Adrenal gland (tissue), 12 donors: Measurements from ENCODE around the gene CREB3L1. TPM values are rescaled to one million over a fixed set of nuclear protein-coding genes. Genes with fewer than 3 reads are reported as not detected.

ENCODE experiments used
- DNase-seq, 7 donors: peaks; one replicate each; pipeline ENCODE4 v3.0.0-alpha.2; 2019 to 2020
- H3K27ac ChIP-seq, 5 donors: fragments of 200-600 bp; sonication (generic) in 4 of 5; 1 replicate in 3 of 5; 2 replicates in 2 of 5; pipeline versions ENCODE4 v1.5.1 to v1.8.0; 2016 to 2020; ENCODE audit warnings: mild to moderate bottlenecking in 1 of 5
- H3K27me3 ChIP-seq: fragments of 200-600 bp; 2 replicates; pipeline ENCODE4 v1.8.0; 2021
- H3K36me3 ChIP-seq, 2 donors: fragments of 200-600 bp; replicated peaks in 1 of 2; 1 replicate in 1 of 2; 2 replicates in 1 of 2; pipeline versions ENCODE4 v1.5.1 to v1.8.0; 2018 to 2022
- H3K4me1 ChIP-seq, 2 donors: fragments of 200-600 bp; replicated peaks in 1 of 2; 1 replicate in 1 of 2; 2 replicates in 1 of 2; pipeline versions ENCODE4 v1.5.1 to v1.8.0; 2018 to 2021
- H3K4me3 ChIP-seq, 4 donors: fragments of 200-600 bp; sonication (generic) in 3 of 4; one replicate each; pipeline ENCODE4 v1.5.1; 2016 to 2018
- H3K9me3 ChIP-seq, 3 donors: fragments of 200-600 bp; sonication (generic) in 1 of 3; replicated peaks in 1 of 3; 1 replicate in 2 of 3; 2 replicates in 1 of 3; pipeline versions ENCODE4 v1.5.1 to v1.8.0; 2016 to 2021
- CTCF ChIP-seq, 6 experiments: fragments of 450-650 bp in 4 of 6; fragments of 200-600 bp in 2 of 6; sonication (generic) in 1 of 6; IDR thresholded peaks; 1 replicate in 5 of 6; 2 replicates in 1 of 6; pipeline versions ENCODE4 v1.5.1 to v1.8.0; 2016 to 2021; ENCODE audit warnings: antibody characterized with exemption in 6 of 6, mild to moderate bottlenecking in 2 of 6, moderate library complexity in 1 of 6
- POLR2A ChIP-seq, 2 donors: fragments of 450-650 bp; IDR thresholded peaks; one replicate each; pipeline ENCODE4 v1.6.1; 2017; ENCODE audit warnings: antibody characterized with exemption in 2 of 2, mild to moderate bottlenecking in 2 of 2, moderate library complexity in 1 of 2
- WGBS, 4 donors: extraction: QIAGEN DNeasy Blood & Tissue Kit in 2 of 4; methylation state at CpG; one replicate each; pipeline versions ENCODE4 v1.1.5 to v1.1.7; 2013 to 2017; 5-methylcytosine and 5-hydroxymethylcytosine counted together
- intact Hi-C, 2 donors: fragments of 100-400 bp; cut with DNase I; formaldehyde crosslinking; loops; one replicate each; pipeline versions ENCODE4 v1.14.1 to v1.15.0; 2022 to 2023
- polyA plus RNA-seq, 3 donors: library from polyadenylated mRNA; stranded (reverse); fragments of 200-250 nt in 2 of 3; fragments of 350-450 nt in 1 of 3; fragmentation: Illumina TruSeq in 1 of 3; extraction: RNeasy Lipid Tissue Mini Kit (QIAGEN cat#74804) in 1 of 3; gene quantifications; one replicate each; pipeline ENCODE4 v1.2.3, GENCODE V29; 2013 to 2014
- total RNA-seq, 9 donors: library from RNA; depleted of rRNA in 4 of 9; stranded (reverse); fragments of >200 nt in 4 of 9; fragments of 120-200 nt in 1 of 9; fragmentation: NEBNext Ultra II Directional in 1 of 9; extraction: Animal tissue kit (Norgen Biotek cat#: 25700) in 1 of 9; gene quantifications; one replicate each; pipeline versions ENCODE4 v1.1.0 to v1.2.4, GENCODE V29; 2013 to 2023
- donor health status: healthy with polysubstance abuse.
- donor health status: Bipolar disorder and iron deficiency.
- donor health status: DM: yes; HTN: yes; CAD: no.
- donor health status: DM: no; HTN: no; CAD: no.
- donor health status: DM: no; HTN: no; CAD: no.
- donor health status: DM: yes; HTN: yes; CAD: no.

Gene CREB3L1
- total and polyA plus RNA-seq, 12 donors, result 5.4 to 31.7 (median 26.2) TPM

- H3K9me3 ChIP-seq, result no peaks in the 10 kb centered on the region
- TF ChIP-seq POLR2A (IDR thresholded peaks at IDR 0.05), result no peak
- TF ChIP-seq CTCF (IDR thresholded peaks at IDR 0.05), result no peak
- H3K27me3 ChIP-seq, result peaks cover 23% of the 10 kb centered on the region
- no peak overlapping the region for H3K27ac ChIP-seq
- H3K4me1 ChIP-seq, result peaks cover 0 to 15% of the 10 kb centered on the region in 2 donors
- WGBS, 4 donors, result 3 to 5% (median 3%) methylated on average over 20 to 99 of the region's 99 CpGs
- peak overlapping the region in 2 of 4 donors; percentile 17 to 57 for H3K4me3 ChIP-seq
- intact Hi-C loops, result no loop called here
- no peak for DNase-seq
- H3K36me3 ChIP-seq, result no peaks in the 10 kb centered on the region
Measured at GRCh38 chr11:46332568-46333393, 55.3 kb downstream of the CREB3L1 start.

GRCh38 chr11:46333394-46333947 lies 56.0 kb downstream of the CREB3L1 start:
- no peaks in the 10 kb centered on the region for H3K9me3 ChIP-seq
- no peak for DNase-seq
- WGBS, 4 donors, result 32 to 49% (median 34%) methylated on average over 6 to 25 of the region's 25 CpGs
- peaks cover 0 to 15% of the 10 kb centered on the region in 2 donors for H3K4me1 ChIP-seq
- no peaks in the 10 kb centered on the region for H3K36me3 ChIP-seq
- no peak overlapping the region for H3K27ac ChIP-seq
- intact Hi-C loops, result no loop called here
- TF ChIP-seq POLR2A (IDR thresholded peaks at IDR 0.05) (no peak), CTCF (IDR thresholded peaks at IDR 0.05) (no peak)
- peak overlapping the region in 2 of 4 donors; percentile 17 to 57 for H3K4me3 ChIP-seq
- H3K27me3 ChIP-seq, result peaks cover 23% of the 10 kb centered on the region

- no peak for TF ChIP-seq CTCF (IDR thresholded peaks at IDR 0.05)
- TF ChIP-seq POLR2A (IDR thresholded peaks at IDR 0.05), result no peak
- no peaks in the 10 kb centered on the region for H3K9me3 ChIP-seq
- H3K4me3 ChIP-seq, result no peak overlapping the region
- WGBS, 4 donors, result 81 to 100% (median 91%) methylated on average over 2 to 3 of the region's 3 CpGs
- no peak for DNase-seq
- peaks cover 23% of the 10 kb centered on the region for H3K27me3 ChIP-seq
- no peak overlapping the region for H3K27ac ChIP-seq
- no peaks in the 10 kb centered on the region for H3K36me3 ChIP-seq
- peaks cover 0 to 21% of the 10 kb centered on the region in 2 donors for H3K4me1 ChIP-seq
- intact Hi-C loops, result no loop called here
Measured at GRCh38 chr11:46334211-46334610, 56.7 kb downstream of the CREB3L1 start.

- Histone ChIP-seq H3K27ac (no peak overlapping the region), H3K27me3 (peaks cover 23% of the 10 kb centered on the region), H3K9me3 (no peaks in the 10 kb centered on the region), H3K4me1 (peaks cover 0 to 31% of the 10 kb centered on the region in 2 donors), H3K4me3 (no peak overlapping the region), H3K36me3 (no peaks in the 10 kb centered on the region)
- intact Hi-C loops, result no loop called here
- TF ChIP-seq POLR2A (IDR thresholded peaks at IDR 0.05) (no peak), CTCF (IDR thresholded peaks at IDR 0.05) (no peak)
- DNase-seq, result no peak
- 89 to 95% (median 93%) methylated on average over 5 to 6 of the region's 6 CpGs for WGBS, 4 donors
Measured at GRCh38 chr11:46335271-46335670, 57.8 kb downstream of the CREB3L1 start.
